SU-DHL-6 (cell line): ENCODE results near the gene EVPL.

Source experiments
- EZH2phosphoT487 ChIP-seq: fragments of 200-600 bp; sonication (generic), shearing (Covaris generic); conservative IDR thresholded peaks from 2 replicates; pipeline ENCODE4 v1.6.1; 2018; ENCODE audit warnings: mild to moderate bottlenecking, antibody characterized with exemption, low read length, moderate library complexity, mixed read lengths
- TF ChIP-seq, protein P1 (sequence below): fragments of 200-600 bp; sonication (generic); IDR thresholded peaks from one replicate; pipeline ENCODE4 v1.5.1; 2017; ENCODE audit warnings: antibody characterized with exemption, mild to moderate bottlenecking, low read length, moderate library complexity; ENCODE audit not compliant: insufficient read depth, poor library complexity, severe bottlenecking

DNA sequence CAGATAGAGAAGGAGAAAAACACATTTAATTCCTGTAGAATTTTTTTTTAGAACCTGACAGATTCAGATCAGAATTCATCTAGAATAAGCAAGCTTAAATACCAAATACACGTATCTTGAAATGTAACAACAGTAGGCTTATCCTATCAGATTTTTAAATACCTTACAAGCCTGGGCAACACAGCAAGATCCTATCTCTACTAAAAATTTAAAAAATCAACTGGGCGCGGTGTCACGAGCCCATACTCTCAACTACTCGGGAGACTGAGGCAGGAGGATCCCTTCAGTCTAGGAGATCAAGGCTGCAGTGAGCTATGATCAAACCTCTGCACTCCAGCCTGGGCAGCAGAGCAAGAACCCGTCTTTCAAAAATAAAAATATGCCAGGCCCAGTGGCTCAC lies 61.6 kb downstream of the EVPL start:
- TF ChIP-seq, protein P1, sequence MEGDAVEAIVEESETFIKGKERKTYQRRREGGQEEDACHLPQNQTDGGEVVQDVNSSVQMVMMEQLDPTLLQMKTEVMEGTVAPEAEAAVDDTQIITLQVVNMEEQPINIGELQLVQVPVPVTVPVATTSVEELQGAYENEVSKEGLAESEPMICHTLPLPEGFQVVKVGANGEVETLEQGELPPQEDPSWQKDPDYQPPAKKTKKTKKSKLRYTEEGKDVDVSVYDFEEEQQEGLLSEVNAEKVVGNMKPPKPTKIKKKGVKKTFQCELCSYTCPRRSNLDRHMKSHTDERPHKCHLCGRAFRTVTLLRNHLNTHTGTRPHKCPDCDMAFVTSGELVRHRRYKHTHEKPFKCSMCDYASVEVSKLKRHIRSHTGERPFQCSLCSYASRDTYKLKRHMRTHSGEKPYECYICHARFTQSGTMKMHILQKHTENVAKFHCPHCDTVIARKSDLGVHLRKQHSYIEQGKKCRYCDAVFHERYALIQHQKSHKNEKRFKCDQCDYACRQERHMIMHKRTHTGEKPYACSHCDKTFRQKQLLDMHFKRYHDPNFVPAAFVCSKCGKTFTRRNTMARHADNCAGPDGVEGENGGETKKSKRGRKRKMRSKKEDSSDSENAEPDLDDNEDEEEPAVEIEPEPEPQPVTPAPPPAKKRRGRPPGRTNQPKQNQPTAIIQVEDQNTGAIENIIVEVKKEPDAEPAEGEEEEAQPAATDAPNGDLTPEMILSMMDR: no peak
- no peak for TF ChIP-seq EZH2phosphoT487
